HEK293 (cell line): ENCODE results near the gene C2orf80.

ENCODE experiments used
- GFI1B ChIP-seq: fragments of 450-650 bp; formaldehyde crosslinking; IDR thresholded peaks from 2 replicates; pipeline ENCODE4 v1.5.1; 2016; ENCODE audit warnings: missing biosample characterization, missing genetic modification characterization
- GLI4 ChIP-seq: fragments of 450-650 bp; formaldehyde crosslinking; IDR thresholded peaks from 2 replicates; pipeline ENCODE4 v1.5.1; 2016; ENCODE audit warnings: missing biosample characterization, missing genetic modification characterization
- ZBTB1 ChIP-seq: fragments of 450-650 bp; formaldehyde crosslinking; IDR thresholded peaks from 2 replicates; pipeline ENCODE4 v1.5.1; 2016; ENCODE audit warnings: missing biosample characterization, missing genetic modification characterization
- ZIC2 ChIP-seq: fragments of 450-650 bp; formaldehyde crosslinking; IDR thresholded peaks from 2 replicates; pipeline ENCODE4 v1.5.1; 2016; ENCODE audit warnings: missing biosample characterization, missing genetic modification characterization
- ZNF133 ChIP-seq: fragments of 450-650 bp; formaldehyde crosslinking; IDR thresholded peaks from 2 replicates; pipeline ENCODE4 v1.5.1; 2016; ENCODE audit warnings: missing biosample characterization, missing genetic modification characterization
- ZNF140 ChIP-seq: fragments of 450-650 bp; formaldehyde crosslinking; IDR thresholded peaks from 2 replicates; pipeline ENCODE4 v1.5.1; 2016; ENCODE audit warnings: missing biosample characterization, missing genetic modification characterization
- ZNF274 ChIP-seq, 2 experiments: fragments of 200-500 bp in 1 of 2; fragments of 450-650 bp in 1 of 2; sonication (Bioruptor generic) in 1 of 2; formaldehyde crosslinking in 1 of 2; IDR thresholded peaks; 2 replicates each; pipeline versions ENCODE4 v1.5.1 to v1.6.1; 2014 to 2016; ENCODE audit warnings: borderline replicate concordance in 1 of 2, inconsistent platforms in 1 of 2, low read length in 1 of 2, missing biosample characterization in 1 of 2, missing genetic modification characterization in 1 of 2
- ZNF311 ChIP-seq: fragments of 450-650 bp; formaldehyde crosslinking; IDR thresholded peaks from 2 replicates; pipeline ENCODE4 v1.5.1; 2017; ENCODE audit warnings: missing biosample characterization, missing genetic modification characterization, borderline replicate concordance
- ZNF677 ChIP-seq: fragments of 450-650 bp; IDR thresholded peaks from 2 replicates; pipeline ENCODE4 v1.5.0; 2018; ENCODE audit warnings: missing biosample characterization, mild to moderate bottlenecking, missing genetic modification characterization, moderate library complexity
- TF ChIP-seq, protein P1 (sequence below): fragments of 450-650 bp; formaldehyde crosslinking; IDR thresholded peaks from 2 replicates; pipeline ENCODE4 v1.5.1; 2016; ENCODE audit warnings: missing biosample characterization, missing genetic modification characterization
- TF ChIP-seq, protein P2 (sequence below): sonication (generic); formaldehyde crosslinking; IDR thresholded peaks from 2 replicates; pipeline ENCODE4 v1.8.1; 2022; ENCODE audit warnings: mild to moderate bottlenecking, moderate library complexity, missing genetic modification reagents
- TF ChIP-seq, protein P3 (sequence below): fragments of 450-650 bp; formaldehyde crosslinking; IDR thresholded peaks from 2 replicates; pipeline ENCODE4 v1.5.1; 2016; ENCODE audit warnings: missing biosample characterization, missing genetic modification characterization

DNA sequence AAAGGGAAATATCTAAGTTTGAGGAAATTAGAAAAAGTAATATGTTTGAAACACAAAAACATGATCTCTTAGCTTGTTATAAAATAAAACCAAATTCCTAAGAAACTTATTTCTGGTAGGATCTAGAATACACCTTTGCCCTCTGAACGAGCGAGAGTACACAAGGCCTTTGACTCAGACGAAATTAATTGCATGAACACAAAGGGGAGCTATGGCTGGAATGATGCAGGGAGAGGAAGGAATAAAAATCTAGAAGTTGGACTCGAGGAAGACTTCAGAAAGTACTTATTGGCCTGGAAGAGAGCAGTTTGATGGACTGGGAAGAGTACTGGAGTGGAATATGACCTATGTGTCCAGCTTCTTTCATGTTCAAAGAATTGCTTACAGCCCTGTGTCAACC is 64.6 kb downstream of the C2orf80 start:
- TF ChIP-seq GFI1B (no peak), ZNF677 (tag by site-specific recombination) (no peak), ZBTB1 (tag by site-specific recombination) (no peak), ZNF140 (tag by site-specific recombination) (no peak), ZNF133 (tag by site-specific recombination) (no peak), ZNF274 (IDR thresholded peaks at IDR 0.05; ENCODE audit: low read length) (no peak), ZNF274 (tag by site-specific recombination; IDR thresholded peaks at IDR 0.05; ENCODE audit: borderline replicate concordance) (no peak), ZNF311 (no peak), GLI4 (tag by site-specific recombination) (no peak), ZIC2 (no peak)
- TF ChIP-seq, protein P1, sequence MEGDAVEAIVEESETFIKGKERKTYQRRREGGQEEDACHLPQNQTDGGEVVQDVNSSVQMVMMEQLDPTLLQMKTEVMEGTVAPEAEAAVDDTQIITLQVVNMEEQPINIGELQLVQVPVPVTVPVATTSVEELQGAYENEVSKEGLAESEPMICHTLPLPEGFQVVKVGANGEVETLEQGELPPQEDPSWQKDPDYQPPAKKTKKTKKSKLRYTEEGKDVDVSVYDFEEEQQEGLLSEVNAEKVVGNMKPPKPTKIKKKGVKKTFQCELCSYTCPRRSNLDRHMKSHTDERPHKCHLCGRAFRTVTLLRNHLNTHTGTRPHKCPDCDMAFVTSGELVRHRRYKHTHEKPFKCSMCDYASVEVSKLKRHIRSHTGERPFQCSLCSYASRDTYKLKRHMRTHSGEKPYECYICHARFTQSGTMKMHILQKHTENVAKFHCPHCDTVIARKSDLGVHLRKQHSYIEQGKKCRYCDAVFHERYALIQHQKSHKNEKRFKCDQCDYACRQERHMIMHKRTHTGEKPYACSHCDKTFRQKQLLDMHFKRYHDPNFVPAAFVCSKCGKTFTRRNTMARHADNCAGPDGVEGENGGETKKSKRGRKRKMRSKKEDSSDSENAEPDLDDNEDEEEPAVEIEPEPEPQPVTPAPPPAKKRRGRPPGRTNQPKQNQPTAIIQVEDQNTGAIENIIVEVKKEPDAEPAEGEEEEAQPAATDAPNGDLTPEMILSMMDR (tag by site-specific recombination), result no peak
- TF ChIP-seq, protein P2, sequence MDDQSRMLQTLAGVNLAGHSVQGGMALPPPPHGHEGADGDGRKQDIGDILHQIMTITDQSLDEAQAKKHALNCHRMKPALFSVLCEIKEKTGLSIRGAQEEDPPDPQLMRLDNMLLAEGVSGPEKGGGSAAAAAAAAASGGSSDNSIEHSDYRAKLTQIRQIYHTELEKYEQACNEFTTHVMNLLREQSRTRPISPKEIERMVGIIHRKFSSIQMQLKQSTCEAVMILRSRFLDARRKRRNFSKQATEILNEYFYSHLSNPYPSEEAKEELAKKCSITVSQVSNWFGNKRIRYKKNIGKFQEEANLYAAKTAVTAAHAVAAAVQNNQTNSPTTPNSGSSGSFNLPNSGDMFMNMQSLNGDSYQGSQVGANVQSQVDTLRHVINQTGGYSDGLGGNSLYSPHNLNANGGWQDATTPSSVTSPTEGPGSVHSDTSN (CRISPR knock-in tag), result no peak
- TF ChIP-seq, protein P3, sequence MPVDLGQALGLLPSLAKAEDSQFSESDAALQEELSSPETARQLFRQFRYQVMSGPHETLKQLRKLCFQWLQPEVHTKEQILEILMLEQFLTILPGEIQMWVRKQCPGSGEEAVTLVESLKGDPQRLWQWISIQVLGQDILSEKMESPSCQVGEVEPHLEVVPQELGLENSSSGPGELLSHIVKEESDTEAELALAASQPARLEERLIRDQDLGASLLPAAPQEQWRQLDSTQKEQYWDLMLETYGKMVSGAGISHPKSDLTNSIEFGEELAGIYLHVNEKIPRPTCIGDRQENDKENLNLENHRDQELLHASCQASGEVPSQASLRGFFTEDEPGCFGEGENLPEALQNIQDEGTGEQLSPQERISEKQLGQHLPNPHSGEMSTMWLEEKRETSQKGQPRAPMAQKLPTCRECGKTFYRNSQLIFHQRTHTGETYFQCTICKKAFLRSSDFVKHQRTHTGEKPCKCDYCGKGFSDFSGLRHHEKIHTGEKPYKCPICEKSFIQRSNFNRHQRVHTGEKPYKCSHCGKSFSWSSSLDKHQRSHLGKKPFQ (tag by site-specific recombination), result no peak
